Ascending aorta (tissue), 2 donors: ENCODE measurements around the gene ANTXR1. TPM values are rescaled to one million over a fixed set of nuclear protein-coding genes. Genes with fewer than 3 reads are reported as not detected.
A peak's percentile ranks its signal among the peaks of the same experiment; 100 is the strongest.

Source experiments
- DNase-seq, 2 donors: peaks; one replicate each; pipeline ENCODE4 v3.0.0-alpha.2; 2019; ENCODE audit warnings: low spot score in 2 of 2
- H3K27ac ChIP-seq, 2 donors: fragments of 200-600 bp; sonication (generic); one replicate each; pipeline ENCODE4 v1.5.1; 2016 to 2017; ENCODE audit warnings: mild to moderate bottlenecking in 1 of 2
- H3K27me3 ChIP-seq: fragments of 200-600 bp; sonication (generic); one replicate; pipeline ENCODE4 v1.5.1; 2017
- H3K36me3 ChIP-seq, 2 donors: fragments of 200-600 bp; sonication (generic); one replicate each; pipeline ENCODE4 v1.5.1; 2016
- H3K4me1 ChIP-seq, 2 donors: fragments of 200-600 bp; sonication (generic); one replicate each; pipeline ENCODE4 v1.5.1; 2016 to 2017; ENCODE audit warnings: mild to moderate bottlenecking in 1 of 2
- H3K4me3 ChIP-seq, 2 donors: fragments of 200-600 bp; sonication (generic); one replicate each; pipeline ENCODE4 v1.5.1; 2016 to 2017; ENCODE audit warnings: mild to moderate bottlenecking in 1 of 2
- H3K9me3 ChIP-seq, 2 donors: fragments of 200-600 bp; sonication (generic); one replicate each; pipeline ENCODE4 v1.5.1; 2016
- intact Hi-C: fragments of 100-400 bp; cut with DNase I; formaldehyde crosslinking; loops from one replicate; pipeline ENCODE4 v1.15.1; 2023
- total RNA-seq: library from RNA; depleted of rRNA; stranded (reverse); fragments of >200 nt; gene quantifications from one replicate; pipeline ENCODE4 v1.1.0, GENCODE V29; 2016
- TF ChIP-seq, protein P1 (sequence below), 3 experiments: fragments of 200-600 bp in 2 of 3; fragments of 450-650 bp in 1 of 3; sonication (generic) in 2 of 3; IDR thresholded peaks; one replicate each; pipeline ENCODE4 v1.5.1; 2016 to 2019; ENCODE audit warnings: antibody characterized with exemption in 3 of 3, mild to moderate bottlenecking in 1 of 3, moderate library complexity in 1 of 3

The ANTXR1 gene
- total RNA-seq, 1 donor from 2014 or later, result 90.3 TPM

DNA sequence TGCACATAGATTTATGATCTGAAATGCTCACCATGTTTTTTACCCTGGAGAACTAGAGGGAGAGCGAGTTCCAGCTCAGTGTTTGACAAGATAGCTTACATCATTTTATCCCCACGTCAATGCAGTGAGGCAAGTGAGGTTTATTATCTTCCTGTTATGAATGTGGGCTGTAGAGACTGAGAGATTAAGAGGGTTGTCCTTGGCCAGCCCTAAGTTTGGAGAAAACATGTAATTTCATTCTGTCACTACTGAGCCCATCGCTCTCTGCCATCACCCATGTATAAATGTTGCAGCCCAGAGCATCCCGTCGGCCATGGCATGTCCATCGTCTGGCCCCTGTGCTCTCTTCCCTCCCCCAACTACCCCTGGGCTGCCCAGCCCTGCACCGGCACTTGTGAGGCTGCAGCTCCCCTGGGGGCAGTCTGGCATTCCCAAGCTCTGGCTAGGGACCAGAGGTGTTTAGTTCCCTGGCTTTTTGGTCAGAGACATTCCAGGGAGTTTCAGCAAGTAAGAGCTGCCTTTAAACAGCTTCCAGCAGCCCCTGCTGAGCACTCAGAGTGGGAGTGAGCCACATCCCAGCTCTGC is 136.7 kb downstream of the ANTXR1 start:
- TF ChIP-seq, protein P1, sequence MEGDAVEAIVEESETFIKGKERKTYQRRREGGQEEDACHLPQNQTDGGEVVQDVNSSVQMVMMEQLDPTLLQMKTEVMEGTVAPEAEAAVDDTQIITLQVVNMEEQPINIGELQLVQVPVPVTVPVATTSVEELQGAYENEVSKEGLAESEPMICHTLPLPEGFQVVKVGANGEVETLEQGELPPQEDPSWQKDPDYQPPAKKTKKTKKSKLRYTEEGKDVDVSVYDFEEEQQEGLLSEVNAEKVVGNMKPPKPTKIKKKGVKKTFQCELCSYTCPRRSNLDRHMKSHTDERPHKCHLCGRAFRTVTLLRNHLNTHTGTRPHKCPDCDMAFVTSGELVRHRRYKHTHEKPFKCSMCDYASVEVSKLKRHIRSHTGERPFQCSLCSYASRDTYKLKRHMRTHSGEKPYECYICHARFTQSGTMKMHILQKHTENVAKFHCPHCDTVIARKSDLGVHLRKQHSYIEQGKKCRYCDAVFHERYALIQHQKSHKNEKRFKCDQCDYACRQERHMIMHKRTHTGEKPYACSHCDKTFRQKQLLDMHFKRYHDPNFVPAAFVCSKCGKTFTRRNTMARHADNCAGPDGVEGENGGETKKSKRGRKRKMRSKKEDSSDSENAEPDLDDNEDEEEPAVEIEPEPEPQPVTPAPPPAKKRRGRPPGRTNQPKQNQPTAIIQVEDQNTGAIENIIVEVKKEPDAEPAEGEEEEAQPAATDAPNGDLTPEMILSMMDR (IDR thresholded peaks at IDR 0.05), result no peak
- Histone ChIP-seq H3K36me3 (peaks cover 3 to 4% of the 10 kb centered on the region in 2 donors), H3K27me3 (no peaks in the 10 kb centered on the region), H3K9me3 (no peaks in the 10 kb centered on the region), H3K4me3 (no peak overlapping the region), H3K27ac (peak overlapping the region; percentile 77 to 86), H3K4me1 (peaks cover 24 to 53% of the 10 kb centered on the region in 2 donors)
- intact Hi-C loops, result loop anchor here (10.0 kb wide), 1 partner anchor 895 kb away; the partner anchor contains the start of gene PPP3R1
- DNase-seq, result peak in 1 of 2 donors; percentile 86

DNA sequence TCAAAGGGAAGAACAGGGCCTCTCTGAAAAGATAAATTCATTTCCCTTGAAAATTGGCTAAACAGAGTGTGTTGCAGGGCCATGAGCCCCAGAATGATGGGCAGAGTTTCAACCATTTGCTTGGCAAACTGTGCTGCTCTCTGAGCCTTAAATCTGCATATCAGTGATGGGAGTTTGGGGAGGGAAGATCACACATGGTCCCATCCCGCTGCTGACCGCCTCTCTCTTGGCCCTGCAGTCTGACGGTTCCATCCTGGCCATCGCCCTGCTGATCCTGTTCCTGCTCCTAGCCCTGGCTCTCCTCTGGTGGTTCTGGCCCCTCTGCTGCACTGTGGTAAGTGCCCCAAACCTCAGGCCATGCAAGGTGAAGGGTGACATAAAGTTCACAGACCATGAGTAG is 139.0 kb downstream of the ANTXR1 start:
- Histone ChIP-seq H3K36me3 (no peaks in the 10 kb centered on the region), H3K9me3 (no peaks in the 10 kb centered on the region), H3K4me3 (no peak overlapping the region), H3K27ac (peak overlapping the region; percentile 81 to 86), H3K4me1 (peaks cover 25 to 59% of the 10 kb centered on the region in 2 donors), H3K27me3 (no peaks in the 10 kb centered on the region)
- intact Hi-C loops, result no loop called here
- no peak for DNase-seq
- TF ChIP-seq, protein P1 (IDR thresholded peaks at IDR 0.05), result no peak

GRCh38 chr2:69152847-69153583 is 140.0 kb downstream of the ANTXR1 start:
- TF ChIP-seq, protein P1 (IDR thresholded peaks at IDR 0.05), result no peak
- Histone ChIP-seq H3K27me3 (no peaks in the 10 kb centered on the region), H3K36me3 (no peaks in the 10 kb centered on the region), H3K4me3 (no peak overlapping the region), H3K9me3 (no peaks in the 10 kb centered on the region), H3K4me1 (peaks cover 25 to 56% of the 10 kb centered on the region in 2 donors), H3K27ac (peak overlapping the region; percentile 81 to 86)
- intact Hi-C loops, result no loop called here
- DNase-seq, result no peak

GRCh38 chr2:69154106-69154505 is 141.1 kb downstream of the ANTXR1 start:
- intact Hi-C loops, result no loop called here
- Histone ChIP-seq H3K27me3 (no peaks in the 10 kb centered on the region), H3K4me1 (peaks cover 25 to 55% of the 10 kb centered on the region in 2 donors), H3K36me3 (no peaks in the 10 kb centered on the region), H3K4me3 (no peak overlapping the region), H3K27ac (peak overlapping the region; percentile 81 to 86), H3K9me3 (no peaks in the 10 kb centered on the region)
- TF ChIP-seq, protein P1 (IDR thresholded peaks at IDR 0.05), result no peak
- DNase-seq, result no peak

DNA sequence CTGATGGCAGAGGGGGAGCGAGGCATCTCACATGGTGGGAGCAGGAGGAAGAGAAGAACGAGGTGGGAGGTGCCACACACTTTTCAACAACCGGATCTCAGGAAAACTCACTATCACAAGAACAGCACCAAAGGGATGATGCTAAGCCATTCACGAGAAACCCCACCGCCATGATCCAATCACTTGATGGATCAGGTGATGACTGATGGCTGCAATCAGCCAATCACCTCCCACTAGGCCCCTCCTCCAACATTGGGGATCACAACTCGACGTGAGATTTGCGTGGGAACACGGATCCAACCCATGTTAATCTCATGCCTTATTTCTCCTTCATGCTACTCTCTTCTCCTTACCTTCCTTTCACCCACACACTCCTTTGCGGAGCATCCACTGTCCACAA is 143.6 kb downstream of the ANTXR1 start:
- intact Hi-C loops, result no loop called here
- DNase-seq, result no peak
- Histone ChIP-seq H3K27me3 (no peaks in the 10 kb centered on the region), H3K27ac (peak overlapping the region in 1 of 2 donors; percentile 81), H3K9me3 (no peaks in the 10 kb centered on the region), H3K4me1 (peaks cover 22 to 41% of the 10 kb centered on the region in 2 donors), H3K36me3 (no peaks in the 10 kb centered on the region), H3K4me3 (no peak overlapping the region)
- TF ChIP-seq, protein P1 (IDR thresholded peaks at IDR 0.05), result no peak
